ENCODE data around the gene NLK. TPM values are rescaled to one million over a fixed set of nuclear protein-coding genes. Genes with fewer than 3 reads are reported as not detected.

NLK gene
- total and polyA plus RNA-seq, 4 donors = 28.2 to 48.5 (median 34.6) TPM

DNA sequence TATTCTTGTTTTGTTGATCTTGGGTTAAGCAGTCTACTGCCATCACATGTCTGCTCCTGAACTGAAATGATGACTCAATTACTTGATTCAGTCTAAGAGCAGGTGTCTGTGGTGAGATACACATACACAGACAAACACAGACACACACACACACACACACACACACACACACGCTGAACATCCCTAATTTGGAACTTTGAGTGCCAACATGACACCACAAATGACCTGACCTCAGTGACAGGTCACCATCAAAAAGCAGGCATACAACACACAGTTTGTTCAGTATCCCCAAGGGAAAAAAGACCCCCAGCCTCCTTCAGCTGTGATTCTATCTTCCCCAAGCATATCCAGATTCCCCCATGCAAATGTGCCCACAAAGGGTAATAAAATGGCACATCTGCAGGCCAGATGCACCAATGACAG is 146.4 kb downstream of the NLK start:
- WGBS (ENCODE audit: insufficient coverage) = 50% methylated on average over 1 of the region's 1 CpG
- H3K27me3 ChIP-seq (ENCODE audit: control insufficient read depth, insufficient read depth, low read length) = no peaks in the 10 kb centered on the region
- no peaks in the 10 kb centered on the region for H3K4me1 ChIP-seq (ENCODE audit: control insufficient read depth, insufficient read depth, low read length)
- H3K36me3 ChIP-seq (ENCODE audit: control insufficient read depth, insufficient read depth, low read length) = peaks cover 6% of the 10 kb centered on the region
- no peak overlapping the region for H3K27ac ChIP-seq (ENCODE audit: low read depth, low read length)
- no peak overlapping the region for H3K4me3 ChIP-seq (ENCODE audit: low read depth, low read length)
- DNase-seq (ENCODE audit: low read depth in 4 of 6, low spot score in 6 of 6) = no peak
- H3K9me3 ChIP-seq (ENCODE audit: control insufficient read depth, insufficient read depth, low read length) = no peaks in the 10 kb centered on the region

GRCh38 chr17:28189667-28190066 is 147.2 kb downstream of the NLK start:
- peaks cover 4% of the 10 kb centered on the region for H3K36me3 ChIP-seq (ENCODE audit: control insufficient read depth, insufficient read depth, low read length)
- H3K4me1 ChIP-seq (ENCODE audit: control insufficient read depth, insufficient read depth, low read length) = no peaks in the 10 kb centered on the region
- no peak for DNase-seq (ENCODE audit: low read depth in 4 of 6, low spot score in 6 of 6)
- H3K9me3 ChIP-seq (ENCODE audit: control insufficient read depth, insufficient read depth, low read length) = no peaks in the 10 kb centered on the region
- no peak overlapping the region for H3K27ac ChIP-seq (ENCODE audit: low read depth, low read length)
- H3K4me3 ChIP-seq (ENCODE audit: low read depth, low read length) = no peak overlapping the region
- WGBS (ENCODE audit: insufficient coverage) = 67% methylated on average over 1 of the region's 5 CpGs
- no peaks in the 10 kb centered on the region for H3K27me3 ChIP-seq (ENCODE audit: control insufficient read depth, insufficient read depth, low read length)

GRCh38 chr17:28191018-28191417 is 148.5 kb downstream of the NLK start:
- no CpG with 5 or more reads among the region's 8 CpGs for WGBS (ENCODE audit: insufficient coverage)

DNA sequence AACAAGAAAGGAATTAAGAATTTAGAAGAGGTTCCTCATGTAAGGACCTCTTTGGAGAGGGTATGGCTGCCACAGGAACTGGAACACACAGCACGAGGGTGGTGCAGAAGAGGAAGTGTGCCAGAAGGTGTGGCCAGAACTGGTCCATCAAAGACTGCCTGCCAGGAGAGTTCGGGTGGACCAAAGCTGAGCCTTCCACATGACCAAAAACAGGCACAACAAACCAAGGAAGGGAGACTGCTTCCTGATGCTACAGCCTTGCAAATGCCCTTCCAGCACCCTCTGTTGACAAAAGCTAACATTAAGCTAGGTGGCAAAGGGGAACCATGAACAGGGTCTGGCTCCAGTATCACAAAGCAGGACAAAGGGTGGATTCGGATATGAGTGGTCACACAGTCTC is 150.8 kb downstream of the NLK start:
- 56% methylated on average over 1 of the region's 3 CpGs for WGBS (ENCODE audit: insufficient coverage)
- Histone ChIP-seq H3K27ac (ENCODE audit: low read depth, low read length) (no peak overlapping the region), H3K36me3 (ENCODE audit: control insufficient read depth, insufficient read depth, low read length) (peaks cover 3% of the 10 kb centered on the region), H3K9me3 (ENCODE audit: control insufficient read depth, insufficient read depth, low read length) (no peaks in the 10 kb centered on the region), H3K27me3 (ENCODE audit: control insufficient read depth, insufficient read depth, low read length) (no peaks in the 10 kb centered on the region), H3K4me3 (ENCODE audit: low read depth, low read length) (no peak overlapping the region), H3K4me1 (ENCODE audit: control insufficient read depth, insufficient read depth, low read length) (no peaks in the 10 kb centered on the region)
- no peak for DNase-seq (ENCODE audit: low read depth in 4 of 6, low spot score in 6 of 6)

More at GRCh38 chr17:28191018-28191417, 148.5 kb downstream of the NLK start:
- no peaks in the 10 kb centered on the region for H3K4me1 ChIP-seq (ENCODE audit: control insufficient read depth, insufficient read depth, low read length)
- no peak for DNase-seq (ENCODE audit: low read depth in 4 of 6, low spot score in 6 of 6)
- no peak overlapping the region for H3K4me3 ChIP-seq (ENCODE audit: low read depth, low read length)
- no peaks in the 10 kb centered on the region for H3K27me3 ChIP-seq (ENCODE audit: control insufficient read depth, insufficient read depth, low read length)
- H3K27ac ChIP-seq (ENCODE audit: low read depth, low read length) = no peak overlapping the region
- no peaks in the 10 kb centered on the region for H3K9me3 ChIP-seq (ENCODE audit: control insufficient read depth, insufficient read depth, low read length)
- H3K36me3 ChIP-seq (ENCODE audit: control insufficient read depth, insufficient read depth, low read length) = peaks cover 3% of the 10 kb centered on the region

GRCh38 chr17:28194382-28194781 is 151.9 kb downstream of the NLK start:
- no peak for DNase-seq (ENCODE audit: low read depth in 4 of 6, low spot score in 6 of 6)
- H3K4me1 ChIP-seq (ENCODE audit: control insufficient read depth, insufficient read depth, low read length) = no peaks in the 10 kb centered on the region
- no peak overlapping the region for H3K4me3 ChIP-seq (ENCODE audit: low read depth, low read length)
- no peak overlapping the region for H3K27ac ChIP-seq (ENCODE audit: low read depth, low read length)
- H3K27me3 ChIP-seq (ENCODE audit: control insufficient read depth, insufficient read depth, low read length) = no peaks in the 10 kb centered on the region
- no peaks in the 10 kb centered on the region for H3K9me3 ChIP-seq (ENCODE audit: control insufficient read depth, insufficient read depth, low read length)
- peaks cover 3% of the 10 kb centered on the region for H3K36me3 ChIP-seq (ENCODE audit: control insufficient read depth, insufficient read depth, low read length)

GRCh38 chr17:28196636-28197035 is 154.2 kb downstream of the NLK start:
- H3K4me1 ChIP-seq (ENCODE audit: control insufficient read depth, insufficient read depth, low read length) = no peaks in the 10 kb centered on the region
- H3K4me3 ChIP-seq (ENCODE audit: low read depth, low read length) = no peak overlapping the region
- H3K36me3 ChIP-seq (ENCODE audit: control insufficient read depth, insufficient read depth, low read length) = peaks cover 3% of the 10 kb centered on the region
- H3K27ac ChIP-seq (ENCODE audit: low read depth, low read length) = no peak overlapping the region
- no peaks in the 10 kb centered on the region for H3K9me3 ChIP-seq (ENCODE audit: control insufficient read depth, insufficient read depth, low read length)
- H3K27me3 ChIP-seq (ENCODE audit: control insufficient read depth, insufficient read depth, low read length) = no peaks in the 10 kb centered on the region
- DNase-seq (ENCODE audit: low read depth in 4 of 6, low spot score in 6 of 6) = no peak
- WGBS (ENCODE audit: insufficient coverage) = no CpG with 5 or more reads among the region's 1 CpG

DNA sequence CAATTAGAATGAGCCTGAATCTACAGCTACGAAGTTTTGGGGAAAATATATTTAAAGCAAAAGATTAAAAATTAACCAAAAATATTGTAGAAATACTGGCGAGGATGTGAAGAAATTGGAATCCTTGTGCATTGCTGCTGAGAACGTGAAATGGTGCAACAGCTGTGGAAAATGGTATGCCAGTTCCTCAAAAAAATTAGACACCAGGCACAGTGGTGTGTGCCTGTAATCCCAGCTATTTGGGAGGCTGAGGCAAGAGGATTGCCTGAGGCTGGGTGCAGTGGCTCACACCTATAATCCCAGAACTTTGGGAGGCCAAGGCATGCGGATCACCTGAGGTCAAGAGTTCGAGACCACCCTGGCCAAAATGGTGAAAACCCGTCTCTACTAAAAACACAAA is 156.6 kb downstream of the NLK start:
- no peak for DNase-seq (ENCODE audit: low read depth in 4 of 6, low spot score in 6 of 6)
- H3K27me3 ChIP-seq (ENCODE audit: control insufficient read depth, insufficient read depth, low read length) = no peaks in the 10 kb centered on the region
- no peak overlapping the region for H3K27ac ChIP-seq (ENCODE audit: low read depth, low read length)
- H3K36me3 ChIP-seq (ENCODE audit: control insufficient read depth, insufficient read depth, low read length) = peaks cover 3% of the 10 kb centered on the region
- no peaks in the 10 kb centered on the region for H3K4me1 ChIP-seq (ENCODE audit: control insufficient read depth, insufficient read depth, low read length)
- H3K9me3 ChIP-seq (ENCODE audit: control insufficient read depth, insufficient read depth, low read length) = no peaks in the 10 kb centered on the region
- 95% methylated on average over 4 of the region's 6 CpGs for WGBS (ENCODE audit: insufficient coverage)
- H3K4me3 ChIP-seq (ENCODE audit: low read depth, low read length) = no peak overlapping the region

- no peak overlapping the region for H3K4me3 ChIP-seq (ENCODE audit: low read depth, low read length)
- no peaks in the 10 kb centered on the region for H3K27me3 ChIP-seq (ENCODE audit: control insufficient read depth, insufficient read depth, low read length)
- H3K27ac ChIP-seq (ENCODE audit: low read depth, low read length) = no peak overlapping the region
- H3K36me3 ChIP-seq (ENCODE audit: control insufficient read depth, insufficient read depth, low read length) = peaks cover 3% of the 10 kb centered on the region
- no peaks in the 10 kb centered on the region for H3K9me3 ChIP-seq (ENCODE audit: control insufficient read depth, insufficient read depth, low read length)
- DNase-seq (ENCODE audit: low read depth in 4 of 6, low spot score in 6 of 6) = no peak
- 100% methylated on average over 1 of the region's 2 CpGs for WGBS (ENCODE audit: insufficient coverage)
- no peaks in the 10 kb centered on the region for H3K4me1 ChIP-seq (ENCODE audit: control insufficient read depth, insufficient read depth, low read length)
Measured at GRCh38 chr17:28199728-28200127, 157.3 kb downstream of the NLK start.

DNA sequence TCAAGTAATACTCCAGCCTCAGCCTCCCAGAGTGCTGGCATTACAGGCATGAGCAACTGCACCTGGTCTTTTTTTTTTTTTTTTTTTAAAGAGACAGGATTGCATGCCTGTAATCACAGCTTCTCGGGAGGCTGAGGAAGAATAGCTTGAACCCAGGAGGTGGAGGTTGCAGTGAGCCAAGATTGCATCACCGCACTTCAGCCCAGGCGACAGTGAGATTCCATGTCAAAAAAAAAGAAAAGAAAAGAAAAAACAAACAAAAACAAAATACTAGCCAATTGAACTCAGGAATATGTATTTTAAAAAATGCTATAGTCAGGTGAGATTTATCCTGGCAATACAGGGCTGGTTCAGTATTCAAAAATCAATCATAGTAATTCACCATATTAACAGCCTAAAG is 158.8 kb downstream of the NLK start:
- WGBS (ENCODE audit: insufficient coverage) = no CpG with 5 or more reads among the region's 3 CpGs
- Histone ChIP-seq H3K27ac (ENCODE audit: low read depth, low read length) (no peak overlapping the region), H3K9me3 (ENCODE audit: control insufficient read depth, insufficient read depth, low read length) (no peaks in the 10 kb centered on the region), H3K27me3 (ENCODE audit: control insufficient read depth, insufficient read depth, low read length) (no peaks in the 10 kb centered on the region), H3K4me1 (ENCODE audit: control insufficient read depth, insufficient read depth, low read length) (no peaks in the 10 kb centered on the region), H3K36me3 (ENCODE audit: control insufficient read depth, insufficient read depth, low read length) (no peaks in the 10 kb centered on the region), H3K4me3 (ENCODE audit: low read depth, low read length) (no peak overlapping the region)
- DNase-seq (ENCODE audit: low read depth in 4 of 6, low spot score in 6 of 6) = no peak

DNA sequence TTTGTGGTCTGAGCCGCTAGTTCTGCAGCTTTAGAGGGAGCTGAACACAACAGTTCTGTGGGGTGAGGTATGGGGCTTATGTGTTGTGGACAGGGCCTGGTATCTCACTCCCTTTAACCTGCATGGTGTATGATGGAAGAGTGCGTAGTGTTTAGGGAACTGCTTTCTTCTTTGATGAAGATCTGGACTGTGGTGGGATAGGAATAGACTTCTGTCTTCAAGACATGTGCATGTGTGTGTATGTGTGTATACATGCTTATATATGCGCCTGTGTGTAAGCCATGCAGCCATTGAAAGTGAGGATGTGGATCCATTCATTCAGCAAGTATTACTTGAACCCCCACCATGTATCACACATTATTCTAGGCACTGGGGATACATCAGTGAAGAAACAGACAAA is 161.8 kb downstream of the NLK start:
- no peak for DNase-seq (ENCODE audit: low read depth in 4 of 6, low spot score in 6 of 6)
- H3K36me3 ChIP-seq (ENCODE audit: control insufficient read depth, insufficient read depth, low read length) = no peaks in the 10 kb centered on the region
- WGBS (ENCODE audit: insufficient coverage) = 92% methylated on average over 2 of the region's 3 CpGs

More for the DNA sequence above, 161.8 kb downstream of the NLK start:
- Histone ChIP-seq H3K27ac (ENCODE audit: low read depth, low read length) (no peak overlapping the region), H3K27me3 (ENCODE audit: control insufficient read depth, insufficient read depth, low read length) (no peaks in the 10 kb centered on the region), H3K4me3 (ENCODE audit: low read depth, low read length) (no peak overlapping the region), H3K9me3 (ENCODE audit: control insufficient read depth, insufficient read depth, low read length) (no peaks in the 10 kb centered on the region), H3K4me1 (ENCODE audit: control insufficient read depth, insufficient read depth, low read length) (no peaks in the 10 kb centered on the region)
